ENCODE measurements around the gene ITGB5. TPM values are rescaled to one million over a fixed set of nuclear protein-coding genes. Genes with fewer than 3 reads are reported as not detected.
A peak's percentile ranks its signal among the peaks of the same experiment; 100 is the strongest.

Gene ITGB5
- total RNA-seq, 1 experiment from 2014 or later, result 146 TPM

- Mint-ChIP-seq H3K4me3 (no peak overlapping the region), H3K36me3 (ENCODE audit: insufficient read depth in 1 of 3, low read depth in 3 of 3) (peaks cover 31 to 49% (median 34%) of the 10 kb centered on the region in 3 experiments), H3K9me3 (no peaks in the 10 kb centered on the region), H3K27me3 (ENCODE audit: low read depth) (no peaks in the 10 kb centered on the region), H3K27ac (0 out of 7 replicates have a peak overlapping the region, but pooled peaks of 1 of the 3 experiments have one; percentile 11), H3K4me1 (peaks cover 33 to 39% of the 10 kb centered on the region in 2 experiments)
- Histone ChIP-seq H4K91ac (ENCODE audit: insufficient read length, low read depth, low read length) (no peak overlapping the region), H4K5ac (ENCODE audit: insufficient read length, low read depth, low read length) (no peak overlapping the region), H2BK20ac (ENCODE audit: low read depth, low read length, poor library complexity, severe bottlenecking) (no peak overlapping the region), H2BK5ac (ENCODE audit: insufficient read length, low read length) (no peak overlapping the region), H3K9ac (ENCODE audit: extremely low read depth, insufficient read length, low read length) (no peak overlapping the region), H3K56ac (ENCODE audit: insufficient read length, low read depth, low read length) (no peak overlapping the region), H3K23ac (ENCODE audit: insufficient read length, low read depth, low read length) (no peak overlapping the region), H2AK5ac (ENCODE audit: insufficient read length, low read length) (no peak overlapping the region), H3K4me1 (ENCODE audit: insufficient read depth, low read length) (peaks cover 18% of the 10 kb centered on the region), H3K27me3 (ENCODE audit: insufficient read depth, low read length) (no peaks in the 10 kb centered on the region), H3K27ac (ENCODE audit: insufficient read length, low read depth, low read length) (no peak overlapping the region), H4K8ac (replicated peaks; ENCODE audit: insufficient read length, low read depth, low read length) (no peak overlapping the region), H3K9me3 (ENCODE audit: control insufficient read depth, low read depth, low read length) (no peaks in the 10 kb centered on the region), H3K4me2 (ENCODE audit: insufficient read depth, insufficient read length, low read length) (no peak overlapping the region), H2BK15ac (ENCODE audit: low read depth, low read length) (no peak overlapping the region), H3K4ac (ENCODE audit: low read depth, low read length) (no peak overlapping the region), H3K23me2 (ENCODE audit: insufficient read length, low read depth, low read length, poor library complexity, severe bottlenecking) (no peaks in the 10 kb centered on the region), H2BK12ac (ENCODE audit: insufficient read length, low read depth, low read length) (no peak overlapping the region), H3K79me2 (ENCODE audit: insufficient read depth, low read length) (peaks cover 2% of the 10 kb centered on the region; the same call in 1 of the 2 replicates), H3K79me1 (ENCODE audit: insufficient read depth, low read depth, low read length, poor library complexity, severe bottlenecking) (peaks cover 2% of the 10 kb centered on the region), H2AFZ (ENCODE audit: low read length) (no peak overlapping the region), H3K14ac (ENCODE audit: insufficient read depth, low read length) (no peak overlapping the region), H2BK120ac (ENCODE audit: low read depth, low read length, poor library complexity, severe bottlenecking) (no peak overlapping the region), H3K18ac (ENCODE audit: insufficient read length, low read depth, low read length) (no peak overlapping the region), H3T11ph (ENCODE audit: low read length) (no peak overlapping the region), H4K20me1 (ENCODE audit: control insufficient read depth, insufficient read depth, insufficient read length) (no peaks in the 10 kb centered on the region)
- DNase-seq, result no peak
- no peak for TF ChIP-seq CTCF (conservative IDR thresholded peaks at IDR 0.05)
- WGBS (ENCODE audit: extremely low coverage, insufficient read length, low lambda C conversion rate), result no CpG with 5 or more reads among the region's 6 CpGs
Observed at GRCh38 chr3:124837730-124838186, 49.4 kb downstream of the ITGB5 start.
